ENCODE measurements around the gene TRAP1. TPM values are rescaled to one million over a fixed set of nuclear protein-coding genes. Genes with fewer than 3 reads are reported as not detected.
"Not testable (repeated sequence)": the region's sequence is repeated elsewhere in the genome, so short reads cannot be mapped to it uniquely, and the experiment has no call there.

TRAP1 gene
- total RNA-seq, 1 experiment from 2014 or later: 93.8 TPM

DNA sequence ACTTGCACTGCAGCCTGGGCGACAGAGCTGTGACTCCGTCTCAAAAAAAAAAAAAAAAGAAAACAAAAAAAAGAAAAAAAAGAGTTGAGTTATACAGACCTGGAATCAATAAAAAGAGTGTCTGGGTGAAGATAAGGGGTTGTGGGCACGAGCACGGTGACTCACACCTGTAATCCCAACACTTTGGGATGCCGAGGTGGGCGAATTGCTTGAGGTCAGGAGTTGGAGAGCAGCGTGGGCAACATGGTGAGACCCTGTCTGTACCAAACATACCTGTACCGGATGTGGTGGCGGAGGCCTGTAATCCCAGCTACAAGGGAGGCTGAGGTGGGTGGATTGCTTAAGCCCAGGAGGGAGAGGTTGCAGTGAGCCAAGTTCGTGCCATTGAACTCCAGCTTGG lies 1.3 kb upstream of the TRAP1 start:
- DNase-seq (ENCODE audit: low spot score): no peak
- in situ Hi-C loops (cut with HindIII; ENCODE audit: low sequenced_read_pairs): no loop called here

DNA sequence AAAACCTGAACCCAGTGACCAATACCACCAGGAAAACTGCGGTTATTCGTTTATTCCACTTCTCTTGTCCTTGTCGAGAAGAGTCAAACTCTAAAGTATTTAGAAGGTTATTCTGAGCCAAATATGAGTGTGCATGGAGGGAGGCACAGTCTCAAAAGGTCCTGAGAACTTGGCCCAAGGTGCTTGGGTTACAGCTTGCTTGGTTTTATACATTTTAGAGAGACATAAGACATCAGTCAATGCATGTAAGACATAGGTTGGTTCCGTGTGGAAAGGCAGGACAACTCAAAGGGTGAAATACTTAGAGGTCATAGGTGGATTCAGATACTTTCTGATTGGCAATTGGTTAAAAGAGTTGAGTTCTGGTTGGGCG lies 681 bp upstream of the TRAP1 start:
- no peak for DNase-seq (ENCODE audit: low spot score)
- in situ Hi-C loops (cut with HindIII; ENCODE audit: low sequenced_read_pairs): no loop called here

DNA sequence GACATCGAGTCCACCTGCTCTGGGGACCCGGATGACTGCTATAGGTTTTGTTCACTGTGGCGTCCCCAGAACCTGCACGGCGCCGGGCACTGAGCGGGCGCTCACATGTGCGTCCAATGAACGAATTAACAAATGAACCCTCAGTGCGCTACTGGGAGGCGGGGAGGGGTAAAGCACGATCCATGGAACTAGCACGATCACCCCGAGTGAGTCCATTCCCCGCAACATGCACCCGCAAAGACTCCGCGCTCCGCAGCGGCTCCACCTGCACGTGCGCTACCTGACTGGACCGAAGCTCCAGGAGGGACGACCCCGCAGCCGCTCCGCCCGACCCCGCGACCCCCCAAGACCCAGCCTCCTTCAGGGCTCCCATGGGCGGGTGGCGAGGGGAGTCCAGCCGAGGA lies 491 bp downstream of the TRAP1 start:
- peak; percentile 37 for DNase-seq (ENCODE audit: low spot score)
- in situ Hi-C loops (cut with HindIII; ENCODE audit: low sequenced_read_pairs): no loop called here

DNA sequence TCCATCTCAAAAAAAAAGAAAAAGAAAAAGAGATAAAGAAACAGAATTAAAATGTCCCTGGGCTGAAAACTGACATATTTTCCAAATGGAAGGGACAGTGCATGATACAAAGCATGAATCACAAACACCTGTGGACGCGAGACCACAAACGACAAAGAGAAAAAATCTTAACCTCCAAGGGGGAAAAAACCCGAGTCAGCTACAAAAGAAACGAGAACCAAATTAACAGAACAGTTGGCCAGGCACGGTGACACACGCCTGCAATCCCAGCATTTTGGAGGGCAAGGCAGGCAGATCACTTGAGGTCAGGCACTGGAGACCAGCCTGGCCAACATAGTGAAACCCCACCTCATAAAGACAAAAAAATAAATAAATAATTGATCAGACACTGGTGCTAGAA lies 1.9 kb downstream of the TRAP1 start:
- no peak for DNase-seq (ENCODE audit: low spot score)
- in situ Hi-C loops (cut with HindIII; ENCODE audit: low sequenced_read_pairs): no loop called here

DNA sequence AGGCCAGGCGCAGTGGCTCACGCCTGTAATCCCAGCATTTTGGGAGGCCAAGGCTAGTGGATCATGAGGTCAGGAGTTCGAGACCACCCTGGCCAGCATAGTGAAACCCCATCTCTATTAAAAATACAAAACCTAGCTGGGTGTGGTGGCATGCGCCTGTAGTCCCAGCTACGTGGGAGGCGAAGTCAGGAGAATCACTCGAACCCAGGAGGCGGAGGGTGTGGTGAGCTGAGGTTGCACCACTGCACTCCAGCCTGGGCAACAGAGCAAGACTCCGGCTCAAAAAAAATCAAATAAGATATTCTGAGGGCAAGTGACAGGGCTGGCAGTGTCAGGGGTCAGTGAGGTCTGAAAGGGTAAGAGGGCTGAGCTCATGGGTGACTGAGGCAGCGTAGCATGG lies 2.9 kb downstream of the TRAP1 start:
- DNase-seq (ENCODE audit: low spot score): not testable (repeated sequence)

DNA sequence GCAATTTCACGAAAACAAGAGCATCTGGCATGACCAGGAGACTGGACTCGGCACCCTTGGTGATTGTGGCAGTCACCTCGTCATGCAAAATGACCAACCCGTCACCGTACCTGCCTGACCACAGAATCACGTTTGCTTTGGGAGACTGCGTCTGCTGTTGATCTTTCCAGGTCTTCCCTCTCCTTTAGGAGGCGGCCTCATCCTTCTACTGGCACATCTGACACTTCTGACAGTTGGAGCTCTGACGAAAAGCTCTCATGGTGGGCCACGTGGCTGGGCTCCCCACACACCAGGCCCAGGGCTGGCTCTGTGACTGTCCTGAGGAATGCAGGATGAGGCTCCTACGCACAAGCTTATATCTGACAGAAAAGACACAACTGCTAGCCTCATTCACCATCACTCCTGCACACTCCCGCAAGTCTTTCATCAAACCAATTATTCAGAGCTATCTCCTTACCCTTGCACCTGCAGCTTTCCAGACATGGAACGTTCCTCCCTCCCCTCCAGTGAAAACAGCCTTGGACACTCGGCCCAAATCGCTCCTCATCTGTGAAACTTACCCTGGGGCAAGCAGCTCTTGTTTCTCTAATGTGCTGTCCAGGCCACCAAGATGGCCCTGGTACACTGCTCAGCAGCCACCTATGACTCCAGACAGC lies 3.6 kb downstream of the TRAP1 start:
- DNase-seq (ENCODE audit: low spot score): no peak
- in situ Hi-C loops (cut with HindIII; ENCODE audit: low sequenced_read_pairs): no loop called here

More for the DNA sequence above, 2.9 kb downstream of the TRAP1 start:
- in situ Hi-C loops (cut with HindIII; ENCODE audit: low sequenced_read_pairs): not testable (repeated sequence)

DNA sequence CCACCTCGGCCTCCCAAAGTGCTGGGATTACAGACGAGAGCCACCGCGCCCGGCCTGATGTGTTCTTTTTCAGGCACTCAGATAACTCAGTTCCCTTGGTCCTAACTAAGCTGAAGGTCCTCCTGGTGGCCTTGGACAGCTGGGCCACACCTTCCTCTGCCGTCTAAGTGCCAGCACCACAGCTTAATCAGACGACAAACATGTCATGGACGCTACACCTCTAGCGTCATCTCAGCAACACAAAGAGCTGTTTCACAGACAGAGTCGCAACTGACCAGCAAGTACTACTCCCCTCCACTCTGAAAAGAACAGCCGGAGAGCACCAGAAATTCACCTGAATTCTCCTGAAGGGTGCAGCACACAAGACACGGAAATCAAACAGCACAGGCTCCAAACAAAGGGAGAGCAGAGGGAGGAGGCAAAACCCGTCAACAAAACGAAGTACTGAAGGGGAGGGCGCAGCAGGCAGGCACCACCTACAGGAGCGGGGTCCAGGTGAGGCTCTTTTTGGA lies 4.4 kb downstream of the TRAP1 start:
- no peak for DNase-seq (ENCODE audit: low spot score)
- in situ Hi-C loops (cut with HindIII; ENCODE audit: low sequenced_read_pairs): no loop called here

DNA sequence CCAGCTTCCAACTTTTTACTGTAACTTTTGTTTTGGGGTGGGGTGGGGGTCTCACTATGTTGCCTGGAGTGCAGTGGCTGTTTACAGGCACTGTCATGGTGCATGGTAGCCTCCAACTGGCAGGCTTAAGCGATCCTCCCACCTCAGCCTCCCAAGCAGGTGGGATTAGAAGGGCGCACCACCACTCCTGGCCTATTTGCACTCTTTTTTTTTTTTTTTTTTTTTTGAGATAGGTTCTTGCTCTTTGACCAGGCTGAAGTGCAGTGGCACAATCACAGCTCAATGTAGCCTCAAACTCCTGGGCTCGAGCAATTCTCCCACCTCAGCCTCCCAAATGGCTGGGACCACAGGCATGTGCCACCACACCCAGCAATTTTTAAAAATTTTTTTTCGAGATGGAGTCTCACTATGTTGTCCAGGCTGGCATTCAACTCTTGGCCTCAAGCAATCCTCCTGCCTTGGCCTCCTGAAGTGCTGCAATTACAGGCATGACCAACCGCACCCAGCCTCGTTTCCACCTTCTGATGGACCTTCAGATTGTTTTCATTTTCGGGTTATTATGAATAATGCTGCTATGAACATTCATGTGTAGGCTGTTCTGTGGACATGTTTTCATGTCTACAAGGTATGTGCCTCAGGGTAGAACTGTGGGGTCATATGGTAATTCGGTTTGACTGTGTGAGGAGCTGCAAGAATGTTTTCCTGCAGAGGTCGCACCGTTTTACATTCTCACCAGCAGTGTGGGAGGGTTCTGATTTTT lies 10.9 kb downstream of the TRAP1 start:
- in situ Hi-C loops (cut with HindIII; ENCODE audit: low sequenced_read_pairs): no loop called here
- DNase-seq (ENCODE audit: low spot score): no peak

DNA sequence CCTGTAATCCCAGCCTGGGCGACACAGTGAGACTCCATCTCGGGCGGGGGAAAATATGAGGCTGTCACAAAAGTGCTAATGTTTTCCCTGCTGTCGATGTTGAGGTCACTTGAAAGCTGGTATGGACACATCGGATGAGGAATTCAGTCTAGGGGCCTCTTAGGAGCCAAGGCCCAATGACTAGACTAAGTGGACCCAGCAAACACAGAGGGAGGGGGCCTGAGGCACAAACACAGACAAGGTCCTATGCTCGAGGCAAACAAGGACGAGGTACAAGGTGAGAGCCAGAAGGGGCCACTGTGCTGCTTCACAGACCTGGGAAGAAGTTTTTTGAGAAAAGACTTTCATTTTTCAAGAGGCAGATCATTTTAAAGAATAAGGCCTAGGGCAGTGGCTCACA lies 15.2 kb downstream of the TRAP1 start:
- in situ Hi-C loops (cut with HindIII; ENCODE audit: low sequenced_read_pairs): no loop called here
- no peak for DNase-seq (ENCODE audit: low spot score)

DNA sequence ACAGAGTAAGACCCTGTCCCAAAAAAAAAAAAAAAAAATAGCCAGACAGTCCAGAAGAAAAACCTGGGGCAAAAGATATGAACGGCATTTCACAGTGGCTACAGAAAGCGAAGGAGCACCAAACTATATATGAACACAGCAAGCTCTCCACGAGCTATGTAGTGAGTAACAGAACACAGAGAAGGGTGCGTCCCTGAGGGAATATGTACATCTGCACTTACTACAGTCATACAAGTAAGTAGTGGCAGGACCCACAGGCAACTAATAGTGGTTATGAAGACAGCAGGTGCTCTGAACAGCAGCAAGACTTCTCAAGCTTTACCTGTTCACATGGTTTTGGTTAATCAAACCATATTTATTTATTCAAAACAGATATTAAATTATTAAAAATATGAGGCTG lies 15.8 kb downstream of the TRAP1 start:
- no peak for DNase-seq (ENCODE audit: low spot score)

DNA sequence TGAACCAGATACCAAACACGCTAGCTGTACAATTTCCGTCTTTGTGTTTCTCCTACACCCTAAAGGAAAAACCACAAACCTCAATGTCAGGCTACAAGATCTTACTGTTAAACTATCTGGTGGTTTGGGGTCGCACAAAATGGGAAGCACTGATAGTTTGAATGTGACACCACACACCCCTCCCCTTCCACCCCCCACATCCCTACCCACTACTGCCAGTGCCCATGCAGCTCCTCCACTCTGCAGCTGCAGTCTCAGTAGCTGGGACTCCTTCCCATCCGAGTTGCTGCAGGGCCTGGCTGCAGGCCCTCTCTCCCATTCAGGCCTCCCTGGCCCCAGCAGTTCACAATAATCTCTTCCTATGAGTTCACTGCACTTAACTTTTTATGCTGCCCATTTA lies 18.4 kb downstream of the TRAP1 start:
- in situ Hi-C loops (cut with HindIII; ENCODE audit: low sequenced_read_pairs): no loop called here

More for the DNA sequence above, 15.8 kb downstream of the TRAP1 start:
- in situ Hi-C loops (cut with HindIII; ENCODE audit: low sequenced_read_pairs): no loop called here

DNA sequence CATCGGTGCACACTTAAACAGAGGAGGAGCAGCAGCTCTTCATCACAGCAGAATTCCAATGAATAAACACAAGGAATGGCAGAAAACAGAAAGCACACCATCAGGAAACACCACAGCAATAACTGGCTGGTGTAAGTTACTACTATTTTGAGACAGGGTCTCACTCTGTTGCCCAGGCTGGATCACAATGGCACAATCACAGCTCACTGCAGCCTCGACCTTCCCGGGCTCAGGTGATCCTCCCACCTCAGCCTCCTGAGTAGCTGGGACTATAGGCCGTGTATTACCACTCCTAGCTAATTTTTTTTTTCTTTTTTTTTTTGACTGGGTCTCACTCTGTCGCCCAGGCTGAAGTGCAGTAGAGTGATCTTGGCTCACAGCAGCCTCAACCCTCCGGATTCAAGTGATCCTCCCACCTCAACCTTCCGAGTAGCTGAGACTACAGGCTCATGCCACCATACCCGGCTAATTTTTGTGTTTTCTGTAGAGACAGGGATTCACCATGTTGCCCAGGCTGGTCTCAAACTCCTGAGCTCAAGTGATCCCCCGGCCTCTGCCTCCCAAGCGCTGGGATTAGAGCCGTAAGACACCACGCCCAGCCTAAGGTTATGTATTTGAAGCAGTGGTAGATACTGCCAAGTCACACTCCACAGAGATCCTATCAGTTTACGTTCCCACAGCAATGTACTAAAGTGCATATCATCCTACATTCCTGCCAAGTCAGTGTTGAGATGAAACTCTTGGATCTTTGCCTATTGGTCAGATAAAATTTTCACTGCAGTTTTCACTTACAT lies 20.7 kb downstream of the TRAP1 start:
- in situ Hi-C loops (cut with HindIII; ENCODE audit: low sequenced_read_pairs): no loop called here

More for the DNA sequence above, 18.4 kb downstream of the TRAP1 start:
- DNase-seq (ENCODE audit: low spot score): no peak

DNA sequence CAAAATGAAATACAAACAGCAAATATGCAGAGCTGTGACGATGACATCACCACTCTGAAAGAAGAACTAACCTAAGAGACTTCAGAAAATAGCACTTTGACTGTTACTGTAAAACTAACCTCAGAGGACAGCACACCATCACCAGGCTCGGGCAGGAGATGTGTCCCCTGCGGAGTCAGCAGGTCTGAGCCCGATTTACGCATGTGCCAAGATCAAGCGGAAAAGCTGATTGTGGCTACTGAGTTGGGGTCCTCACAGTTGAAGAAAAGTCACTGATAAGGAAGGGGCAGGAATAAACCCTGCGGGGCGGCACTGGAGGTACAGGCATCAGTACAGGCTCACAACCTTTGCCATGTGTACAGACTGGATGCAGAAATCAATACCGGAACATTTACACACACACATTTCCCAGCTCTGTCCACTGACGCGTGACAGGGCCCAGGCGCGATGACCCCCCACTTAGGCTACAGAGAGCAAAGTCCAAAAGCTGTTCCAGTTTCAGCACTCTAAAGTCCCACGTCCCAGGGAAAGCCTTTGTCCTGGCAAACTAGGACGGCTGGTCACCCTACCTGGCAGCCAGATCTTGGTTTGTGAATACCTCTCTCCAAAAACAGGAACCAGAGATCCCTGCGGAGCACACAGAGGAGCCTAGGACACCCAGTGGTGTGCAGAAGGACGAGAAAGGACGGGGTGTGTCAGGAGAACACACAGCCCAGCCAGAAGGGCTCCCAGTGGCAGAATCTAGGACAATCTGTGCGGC lies 21.5 kb downstream of the TRAP1 start:
- peak; percentile 42 for DNase-seq (ENCODE audit: low spot score)
- in situ Hi-C loops (cut with HindIII; ENCODE audit: low sequenced_read_pairs): no loop called here

More for the DNA sequence above, 20.7 kb downstream of the TRAP1 start:
- DNase-seq (ENCODE audit: low spot score): no peak

DNA sequence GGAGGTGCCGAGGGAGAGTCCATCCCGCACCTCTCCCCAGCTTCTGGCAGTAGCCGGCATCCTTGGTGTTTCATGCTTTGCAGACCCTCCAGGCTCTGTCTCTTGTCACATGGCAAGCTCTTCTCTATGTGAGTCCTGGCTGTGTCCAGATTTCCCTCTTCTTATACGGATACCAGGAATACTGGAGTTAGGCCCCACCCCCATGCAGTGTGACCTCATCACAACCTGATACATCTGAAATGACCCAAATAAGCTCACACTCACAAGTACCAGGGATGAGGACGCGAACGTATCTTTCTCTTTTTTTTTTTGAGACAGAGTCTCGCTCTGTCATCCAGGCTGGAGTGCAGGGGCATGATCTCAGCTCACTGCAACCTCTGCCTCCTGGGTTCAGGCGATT lies 23.3 kb downstream of the TRAP1 start:
- peak; percentile 14 for DNase-seq (ENCODE audit: low spot score)
- in situ Hi-C loops (cut with HindIII; ENCODE audit: low sequenced_read_pairs): no loop called here

DNA sequence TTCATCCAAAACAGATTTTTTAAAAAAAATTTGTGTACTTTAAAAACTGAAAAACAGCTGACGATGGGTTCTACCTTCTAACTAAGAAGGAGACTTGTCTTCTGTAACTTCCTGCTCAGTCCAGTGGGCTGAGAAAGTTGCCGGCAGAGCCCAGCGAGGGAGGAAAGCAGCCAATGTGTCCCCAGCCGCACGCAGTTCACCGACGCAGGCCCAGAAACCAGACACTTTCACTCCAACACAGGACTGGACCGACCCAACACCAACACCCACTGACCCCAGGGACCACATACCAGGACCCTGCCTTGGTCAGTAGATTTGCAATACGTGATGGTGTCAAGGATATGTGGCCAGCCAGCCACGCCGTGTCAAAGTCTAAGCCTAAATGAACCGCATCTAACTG lies 25.6 kb downstream of the TRAP1 start:
- in situ Hi-C loops (cut with HindIII; ENCODE audit: low sequenced_read_pairs): no loop called here
- no peak for DNase-seq (ENCODE audit: low spot score)

DNA sequence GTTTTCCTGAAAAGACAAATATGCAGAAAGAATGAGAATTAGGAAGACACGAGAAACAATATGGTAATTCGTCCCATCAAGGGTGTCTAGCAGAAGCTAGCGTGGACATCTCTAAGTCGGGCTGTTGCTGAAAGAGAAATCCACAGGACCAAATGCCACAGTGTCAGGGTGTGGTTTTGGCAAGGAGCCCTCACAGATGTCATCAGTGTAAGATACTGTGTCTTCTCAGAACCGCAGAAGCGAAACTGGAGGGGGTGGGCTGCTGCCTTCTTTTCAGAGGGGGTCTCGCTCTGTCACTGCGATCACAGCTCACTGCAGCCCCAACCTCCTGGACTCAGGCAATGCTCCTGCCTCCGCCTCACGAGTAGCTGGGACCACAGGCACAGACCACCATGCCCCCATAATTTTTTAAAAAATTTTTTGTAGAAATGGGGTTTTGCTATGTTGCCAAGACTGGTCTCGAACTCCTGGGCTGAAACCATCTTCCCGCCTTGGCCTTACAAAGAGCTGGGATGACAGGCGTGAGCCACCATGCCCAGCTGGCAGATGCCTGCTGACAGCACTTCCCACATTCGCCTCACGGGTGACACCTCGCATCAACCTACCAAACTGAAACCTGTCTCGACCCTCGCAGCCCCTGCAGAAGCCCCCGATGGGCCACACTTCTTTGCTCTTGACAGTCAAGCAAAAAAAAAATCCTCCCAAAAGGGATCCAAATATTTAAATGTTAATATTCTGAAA lies 26.2 kb downstream of the TRAP1 start:
- DNase-seq (ENCODE audit: low spot score): no peak
- in situ Hi-C loops (cut with HindIII; ENCODE audit: low sequenced_read_pairs): no loop called here

DNA sequence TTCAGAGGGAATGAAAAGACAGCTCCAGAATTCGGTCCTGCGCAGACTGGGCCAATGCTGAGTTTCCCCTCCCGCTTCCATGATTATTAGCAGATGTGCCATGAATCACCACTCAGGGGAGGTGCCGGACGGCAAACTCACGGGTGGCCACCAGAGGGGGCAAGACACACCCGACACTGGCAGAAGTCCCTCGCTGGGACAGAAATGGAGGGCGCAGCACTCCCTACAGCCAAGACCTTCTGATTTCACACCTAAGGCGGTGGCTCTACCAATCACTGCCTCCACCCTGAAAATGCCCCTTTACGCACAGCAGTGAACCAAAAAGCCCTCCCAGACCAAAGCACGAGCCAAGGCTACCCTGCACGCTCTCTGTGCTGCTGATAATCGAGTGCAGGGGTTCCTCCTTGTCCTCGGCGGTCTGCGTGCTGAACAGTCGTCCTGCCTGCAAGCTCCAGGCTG lies 26.8 kb downstream of the TRAP1 start:
- DNase-seq (ENCODE audit: low spot score): peak; percentile 86
- in situ Hi-C loops (cut with HindIII; ENCODE audit: low sequenced_read_pairs): no loop called here

DNA sequence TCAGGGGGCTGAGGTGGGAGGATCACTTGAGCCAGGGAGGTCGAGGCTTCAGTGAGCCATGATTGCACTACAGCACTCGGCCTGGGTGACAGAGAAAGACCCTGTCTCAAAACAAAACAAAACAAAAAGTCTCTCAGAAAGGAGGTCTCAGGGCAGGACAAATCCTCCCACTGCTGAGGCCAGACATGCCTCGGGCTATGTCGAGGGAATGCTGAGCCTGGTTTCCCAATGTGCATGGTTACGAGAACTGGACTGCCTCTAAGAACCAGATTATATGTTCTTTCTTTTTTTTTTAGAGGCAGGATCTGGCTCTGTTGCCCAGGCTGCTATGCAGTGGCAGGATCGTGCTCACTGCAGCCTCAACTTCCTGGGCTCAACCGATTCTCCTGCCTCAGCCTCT lies 27.6 kb downstream of the TRAP1 start:
- in situ Hi-C loops (cut with HindIII; ENCODE audit: low sequenced_read_pairs): no loop called here
- DNase-seq (ENCODE audit: low spot score): no peak

DNA sequence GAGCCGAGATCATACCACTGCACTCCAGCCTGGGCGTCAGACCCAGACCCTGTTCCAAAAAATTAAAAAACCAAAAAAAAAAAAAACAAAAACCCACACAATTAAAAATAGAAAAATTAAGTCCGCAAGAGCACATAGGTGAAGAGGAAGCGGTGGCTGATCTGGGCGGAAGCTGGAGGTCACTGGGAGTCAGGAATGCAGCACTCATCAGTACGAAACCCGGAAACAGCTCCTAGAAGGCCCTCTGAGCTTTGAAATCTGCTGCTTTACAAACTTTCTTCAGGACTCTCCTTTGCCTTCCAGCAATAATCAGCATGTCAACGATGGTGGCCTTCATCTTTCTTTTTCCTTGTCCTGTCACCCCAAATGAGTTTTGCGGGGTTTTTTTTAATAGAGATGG lies 29.5 kb downstream of the TRAP1 start:
- in situ Hi-C loops (cut with HindIII; ENCODE audit: low sequenced_read_pairs): no loop called here
- no peak for DNase-seq (ENCODE audit: low spot score)
